Mammary epithelial cell (primary cell): ENCODE measurements around the gene SCLY.

Experiments
- EZH2 ChIP-seq: IDR thresholded peaks from 2 replicates; pipeline ENCODE4 v1.6.1; 2012; ENCODE audit warnings: low read length, inconsistent platforms, borderline replicate concordance
- TF ChIP-seq, protein P1 (sequence below), 2 donors: IDR thresholded peaks in 1 of 2; conservative IDR thresholded peaks in 1 of 2; 2 replicates each; pipeline ENCODE4 v1.5.1; 2011 to 2012; ENCODE audit warnings: inconsistent platforms in 2 of 2, low read length in 2 of 2, mild to moderate bottlenecking in 2 of 2, control low read depth in 1 of 2, low read depth in 1 of 2; ENCODE audit not compliant: insufficient read depth in 1 of 2; ENCODE audit errors: extremely low read depth in 1 of 2

DNA sequence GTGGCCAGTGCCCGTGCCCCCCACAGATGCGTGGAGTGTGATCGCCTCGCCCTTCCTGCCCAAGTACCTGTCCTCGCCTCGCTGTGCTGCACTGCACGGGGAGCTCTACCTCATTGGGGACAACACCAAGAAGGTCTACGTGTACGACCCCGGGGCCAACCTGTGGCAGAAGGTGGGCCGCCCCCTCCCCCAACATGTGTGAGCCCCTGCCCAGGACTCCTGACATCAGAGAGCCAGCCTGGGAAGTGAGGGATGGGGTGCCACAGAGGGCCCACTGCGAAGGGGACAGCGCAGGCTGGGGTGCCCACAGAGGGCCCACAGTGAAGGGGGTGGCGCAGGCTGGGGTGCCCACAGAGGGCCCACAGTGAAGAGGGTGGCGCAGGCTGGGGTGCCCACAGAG, 88.2 kb downstream of the SCLY start:
- TF ChIP-seq, protein P1, sequence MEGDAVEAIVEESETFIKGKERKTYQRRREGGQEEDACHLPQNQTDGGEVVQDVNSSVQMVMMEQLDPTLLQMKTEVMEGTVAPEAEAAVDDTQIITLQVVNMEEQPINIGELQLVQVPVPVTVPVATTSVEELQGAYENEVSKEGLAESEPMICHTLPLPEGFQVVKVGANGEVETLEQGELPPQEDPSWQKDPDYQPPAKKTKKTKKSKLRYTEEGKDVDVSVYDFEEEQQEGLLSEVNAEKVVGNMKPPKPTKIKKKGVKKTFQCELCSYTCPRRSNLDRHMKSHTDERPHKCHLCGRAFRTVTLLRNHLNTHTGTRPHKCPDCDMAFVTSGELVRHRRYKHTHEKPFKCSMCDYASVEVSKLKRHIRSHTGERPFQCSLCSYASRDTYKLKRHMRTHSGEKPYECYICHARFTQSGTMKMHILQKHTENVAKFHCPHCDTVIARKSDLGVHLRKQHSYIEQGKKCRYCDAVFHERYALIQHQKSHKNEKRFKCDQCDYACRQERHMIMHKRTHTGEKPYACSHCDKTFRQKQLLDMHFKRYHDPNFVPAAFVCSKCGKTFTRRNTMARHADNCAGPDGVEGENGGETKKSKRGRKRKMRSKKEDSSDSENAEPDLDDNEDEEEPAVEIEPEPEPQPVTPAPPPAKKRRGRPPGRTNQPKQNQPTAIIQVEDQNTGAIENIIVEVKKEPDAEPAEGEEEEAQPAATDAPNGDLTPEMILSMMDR (conservative IDR thresholded peaks at IDR 0.05 in 1 of 2, IDR thresholded peaks at IDR 0.05 in 1 of 2; ENCODE audit: extremely low read depth in 1 of 2, insufficient read depth in 1 of 2, low read depth in 1 of 2, low read length in 2 of 2): no peak
- TF ChIP-seq EZH2: no peak
